ENCODE results near the gene ACOT12.
"Not testable (repeated sequence)": the region's sequence is repeated elsewhere in the genome, so short reads cannot be mapped to it uniquely, and the experiment has no call there.

ACOT12 gene

DNA sequence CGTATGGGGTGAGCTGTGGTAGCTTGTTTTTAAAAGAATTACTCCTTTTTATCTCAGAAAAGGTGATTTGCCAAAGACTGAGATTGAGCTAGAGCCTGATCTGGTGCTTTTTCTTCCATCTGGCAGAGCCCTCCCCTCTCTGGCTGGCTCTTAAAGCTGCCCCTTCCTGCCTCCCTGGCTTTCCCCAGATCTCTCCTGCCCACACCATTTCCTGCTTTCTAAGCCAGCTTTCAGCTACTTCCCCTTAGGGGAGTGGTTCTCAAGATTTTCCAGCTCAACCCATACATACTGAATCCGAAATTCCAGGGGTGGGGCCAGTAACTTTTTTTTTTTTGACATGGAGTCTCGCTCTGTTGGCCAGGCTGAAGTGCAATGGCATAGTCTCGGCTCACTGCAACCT lies 4.8 kb upstream of the ACOT12 start:
- no peak for DNase-seq

DNA sequence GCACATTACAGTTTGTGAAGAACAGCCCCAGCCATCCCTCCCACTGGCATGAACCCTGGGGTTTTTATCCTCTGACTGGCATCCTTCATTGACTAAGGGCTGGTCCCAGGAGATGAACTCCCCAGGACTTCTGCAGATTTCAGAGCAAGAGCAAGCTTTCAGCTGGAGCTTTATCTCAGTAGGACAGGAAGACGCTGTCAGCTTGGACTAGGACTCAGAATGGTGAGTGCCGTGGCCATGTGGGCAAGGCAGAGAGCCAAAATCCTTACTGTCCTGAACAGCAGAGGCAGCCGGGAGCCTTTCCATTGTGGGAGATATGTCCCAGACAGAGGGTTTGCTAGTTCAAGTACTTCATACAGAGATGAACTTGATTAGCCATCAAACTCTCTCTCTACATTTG lies 3.2 kb upstream of the ACOT12 start:
- DNase-seq: no peak

DNA sequence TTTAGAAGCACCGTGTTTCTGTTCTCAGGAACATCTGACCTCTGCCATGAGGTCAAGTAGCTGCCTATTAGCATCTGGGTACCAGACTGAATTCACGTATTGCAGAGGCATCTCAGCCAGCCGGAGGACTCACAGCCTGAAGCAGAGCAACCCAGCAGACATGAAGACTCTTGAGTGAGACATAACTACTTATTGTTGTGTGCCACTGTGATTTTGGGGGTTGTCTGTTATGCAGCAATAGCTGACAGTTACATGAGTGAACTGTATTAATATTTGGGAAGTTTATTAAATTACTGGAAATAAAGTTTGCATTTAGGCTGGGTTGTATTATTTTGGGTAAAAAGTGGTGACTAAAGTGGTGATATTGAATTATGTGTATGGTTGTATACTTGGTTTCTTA lies 1.3 kb upstream of the ACOT12 start:
- no peak for DNase-seq

DNA sequence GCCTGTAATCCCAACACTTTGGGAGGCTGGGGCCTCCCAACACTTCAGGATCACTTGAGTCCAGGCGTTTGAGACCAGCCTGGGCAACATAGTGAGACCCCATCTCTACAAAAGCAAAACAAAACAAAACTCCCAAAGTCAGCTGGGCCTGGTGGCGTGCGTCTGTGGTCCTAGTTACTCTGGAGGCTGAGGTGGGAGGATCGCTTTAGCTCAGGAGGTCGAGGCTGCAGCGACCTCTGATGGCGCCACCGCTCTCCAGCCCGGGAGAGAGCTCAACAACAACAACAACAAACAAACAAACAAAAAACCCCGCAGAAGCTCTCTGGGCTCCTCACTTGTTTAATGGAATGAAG lies 528 bp downstream of the ACOT12 start:
- DNase-seq: no peak

DNA sequence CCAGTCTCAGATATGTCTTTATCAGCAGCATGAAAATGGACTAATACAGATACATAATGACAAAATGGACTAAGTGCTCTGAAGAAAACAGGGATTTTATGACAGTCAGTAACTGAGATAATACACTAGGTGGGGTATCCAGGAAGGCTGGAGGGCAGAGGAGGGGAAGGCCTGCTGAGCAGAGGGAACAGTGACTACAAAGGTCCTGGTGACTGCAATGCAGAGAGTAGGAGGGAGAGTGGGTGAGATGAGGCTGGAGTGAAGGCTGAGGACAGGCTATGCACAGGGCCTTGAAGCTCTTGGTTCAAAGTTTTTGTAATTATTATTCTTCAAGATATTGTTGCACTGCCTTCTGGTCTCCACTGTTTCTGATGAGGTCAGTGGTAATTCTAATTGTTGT lies 4.9 kb downstream of the ACOT12 start:
- no peak for DNase-seq

DNA sequence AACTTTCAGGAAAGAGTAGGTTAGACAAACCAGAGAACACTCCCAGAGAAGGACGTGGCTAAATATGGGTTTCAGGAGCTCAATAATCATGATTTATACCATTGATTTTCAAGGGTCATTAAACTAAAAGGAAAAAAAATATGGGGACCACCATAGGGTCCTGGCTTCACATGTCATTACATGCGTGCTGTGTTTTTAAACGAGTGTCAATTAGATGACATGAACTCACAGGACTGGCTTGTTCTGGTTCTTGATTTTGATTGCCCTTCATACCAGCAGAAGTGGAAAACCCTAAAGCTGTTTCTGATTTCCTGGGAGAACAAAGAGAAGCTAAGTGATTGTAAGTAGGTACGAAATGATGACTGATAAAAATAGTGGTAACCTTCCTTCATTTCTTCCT lies 5.8 kb downstream of the ACOT12 start:
- DNase-seq: no peak

DNA sequence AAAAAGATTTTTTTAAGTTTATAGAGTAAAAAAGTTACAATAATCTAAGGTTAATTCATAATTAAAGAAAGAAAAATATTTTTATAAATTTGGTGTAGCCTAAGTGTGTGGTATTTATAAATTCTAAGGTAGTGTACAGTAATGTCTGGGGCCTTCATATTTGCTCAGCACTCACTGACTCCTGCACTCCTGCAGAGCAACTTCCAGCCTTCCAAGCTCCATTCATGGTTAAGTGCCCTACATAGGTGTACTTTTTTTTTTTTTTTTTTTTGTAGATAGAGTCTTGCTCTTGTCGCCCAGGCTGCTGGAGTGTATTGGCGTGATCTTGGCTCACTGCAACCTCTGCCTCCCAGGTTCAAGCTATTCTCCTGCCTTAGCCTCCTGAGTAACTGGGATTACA lies 10.1 kb downstream of the ACOT12 start:
- DNase-seq: no peak

DNA sequence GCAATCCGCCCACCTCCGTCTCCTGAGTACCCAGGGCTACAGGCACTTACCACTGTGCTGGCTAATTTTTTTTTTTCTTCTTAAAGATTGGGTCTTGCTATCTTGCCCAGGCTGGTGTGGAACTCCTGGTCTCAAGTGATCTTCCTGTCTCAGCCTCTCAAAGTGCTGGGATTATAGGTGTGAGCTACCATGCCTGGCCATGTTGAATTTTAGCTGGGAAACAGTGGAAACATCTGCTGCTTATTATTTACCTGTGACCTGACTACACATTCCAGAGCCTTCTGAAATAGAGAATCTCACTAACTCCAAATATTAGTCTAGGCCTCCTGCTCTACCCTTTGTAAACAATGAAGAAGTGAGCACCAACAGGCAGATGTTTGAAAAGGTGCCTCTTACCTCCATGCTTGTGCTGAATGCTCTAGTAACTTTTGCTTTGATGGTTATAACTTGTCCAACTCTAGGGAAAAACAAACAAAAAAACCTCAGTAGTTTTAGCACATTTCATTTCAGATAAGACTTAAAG lies 22.5 kb downstream of the ACOT12 start:
- DNase-seq: no peak

DNA sequence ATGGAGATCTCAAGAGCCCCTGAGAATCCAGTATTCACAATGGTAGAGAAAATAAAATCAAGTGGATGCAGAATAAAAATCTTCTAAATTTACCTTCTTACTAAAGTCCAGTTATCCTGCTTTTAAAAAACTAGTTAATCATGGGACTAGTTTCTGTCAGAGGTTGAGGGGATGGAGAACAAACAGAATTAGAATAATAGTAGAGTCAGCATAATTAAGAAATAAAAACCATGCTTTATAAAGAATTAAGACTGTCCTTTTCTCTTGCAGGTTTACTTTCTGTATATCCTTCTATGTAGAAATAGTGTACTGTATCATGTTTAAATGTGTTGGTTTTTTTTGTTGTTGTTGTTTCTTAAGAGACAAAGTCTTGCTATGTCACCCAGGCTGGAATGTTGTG lies 23.0 kb downstream of the ACOT12 start:
- DNase-seq: no peak

DNA sequence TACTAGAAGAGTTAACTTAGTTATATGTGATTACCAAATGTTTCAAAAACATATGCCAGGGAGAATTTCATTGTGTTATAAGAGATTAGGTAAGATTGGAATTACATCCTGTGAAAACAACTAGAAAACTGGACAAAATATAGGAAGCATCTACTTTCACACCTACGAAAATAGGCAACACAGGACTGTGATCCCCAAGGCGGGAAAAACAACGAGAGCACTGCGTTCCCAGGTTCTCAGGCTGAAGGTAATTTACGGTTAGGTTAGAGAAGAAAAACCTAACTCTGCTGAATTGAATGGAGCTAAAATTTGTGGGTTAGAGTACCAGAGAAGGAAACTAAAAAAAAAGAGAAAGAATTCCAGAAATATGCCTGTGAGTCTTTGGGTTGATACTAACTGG lies 28.4 kb downstream of the ACOT12 start:
- DNase-seq: no peak

DNA sequence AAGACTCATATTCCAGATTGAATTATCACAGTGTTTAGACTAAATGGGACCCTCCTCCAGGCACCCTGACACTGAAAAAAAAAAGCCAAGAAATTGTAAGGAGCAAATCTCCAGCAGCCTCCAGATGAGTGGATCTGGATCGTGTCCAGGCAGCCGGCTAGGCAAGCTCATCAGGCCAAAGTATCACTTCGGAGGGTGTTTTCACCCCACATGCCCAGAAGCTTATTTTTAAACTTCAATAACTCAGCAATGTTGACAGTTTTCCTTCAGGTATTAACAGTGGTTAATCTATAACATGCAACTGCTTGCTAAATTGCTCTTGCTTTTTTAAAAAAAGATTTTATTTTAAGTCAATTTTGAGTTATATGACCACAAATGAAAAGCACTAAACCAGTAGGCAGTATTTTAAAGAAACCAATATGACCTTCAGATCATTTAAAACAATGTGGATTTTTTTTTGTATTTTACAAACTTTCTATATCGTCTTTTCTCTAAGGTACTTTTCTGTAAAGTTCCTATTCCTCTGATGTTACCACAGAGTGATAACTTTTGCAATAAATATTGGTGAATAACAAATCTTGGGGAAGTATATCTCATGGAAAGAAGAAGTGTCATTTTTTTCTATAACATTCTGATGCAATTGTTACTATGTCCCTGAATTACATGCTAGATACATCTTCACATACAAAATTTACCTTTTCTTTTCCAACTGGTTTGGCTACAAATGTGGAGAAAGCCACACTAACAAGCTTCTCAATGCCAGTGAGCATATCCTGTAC lies 30.7 kb downstream of the ACOT12 start:
- no peak for DNase-seq

DNA sequence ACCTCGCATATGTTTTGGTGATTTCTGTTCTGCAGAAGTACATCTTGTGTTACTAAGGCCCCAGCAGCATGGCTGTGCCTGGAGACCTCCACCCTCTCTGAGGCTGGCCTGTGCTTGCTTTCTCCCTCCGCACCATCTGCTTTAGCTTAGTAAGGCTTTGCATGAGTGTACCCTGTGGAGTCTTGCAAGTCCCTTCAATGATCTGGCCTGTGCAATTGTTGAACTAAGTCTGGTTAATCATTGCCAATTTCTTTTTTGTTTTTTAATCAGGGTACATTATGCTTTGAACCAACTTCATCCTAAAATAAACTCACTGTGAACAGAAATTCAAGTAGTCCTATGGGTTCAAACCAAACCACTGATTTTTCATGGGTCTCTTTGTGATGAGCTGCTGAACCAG lies 32.3 kb downstream of the ACOT12 start:
- DNase-seq: no peak

DNA sequence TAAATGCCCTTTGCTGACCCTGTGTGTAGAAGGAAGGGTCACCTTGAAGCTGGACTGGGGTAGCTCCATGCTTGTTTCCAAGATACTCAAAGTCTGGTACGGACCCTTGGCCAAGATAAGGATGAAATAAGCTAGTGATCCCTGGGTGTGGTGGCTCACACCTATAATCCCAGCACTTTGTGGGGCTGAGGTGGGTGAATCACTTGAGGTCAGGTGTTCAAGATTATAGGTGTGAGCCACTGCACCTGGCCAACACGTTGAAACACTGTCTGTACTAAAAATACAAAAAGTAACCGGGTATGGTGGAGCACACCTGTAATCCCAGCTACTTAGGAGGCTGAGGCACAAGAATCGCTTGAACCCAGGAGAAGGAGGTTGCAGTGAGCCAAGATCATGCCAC lies 33.3 kb downstream of the ACOT12 start:
- no peak for DNase-seq

DNA sequence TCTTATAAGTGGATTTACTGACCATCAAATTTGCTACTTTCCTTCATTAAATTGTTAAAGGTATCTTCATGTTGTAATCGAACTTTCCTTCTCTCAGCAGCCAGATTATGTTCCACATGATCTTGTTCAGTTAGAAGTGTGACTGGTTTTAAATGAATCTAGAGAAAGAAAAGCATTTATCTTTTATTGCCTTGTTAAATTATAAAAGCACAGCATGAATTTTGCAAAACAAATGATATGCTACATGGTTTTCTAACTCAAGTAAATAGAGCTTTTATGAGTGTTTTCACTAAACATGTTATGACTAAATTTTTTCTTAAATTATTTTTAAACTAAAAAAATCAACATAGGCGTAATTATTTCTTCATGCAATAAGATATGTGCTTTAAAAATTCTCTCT lies 34.1 kb downstream of the ACOT12 start:
- no peak for DNase-seq

DNA sequence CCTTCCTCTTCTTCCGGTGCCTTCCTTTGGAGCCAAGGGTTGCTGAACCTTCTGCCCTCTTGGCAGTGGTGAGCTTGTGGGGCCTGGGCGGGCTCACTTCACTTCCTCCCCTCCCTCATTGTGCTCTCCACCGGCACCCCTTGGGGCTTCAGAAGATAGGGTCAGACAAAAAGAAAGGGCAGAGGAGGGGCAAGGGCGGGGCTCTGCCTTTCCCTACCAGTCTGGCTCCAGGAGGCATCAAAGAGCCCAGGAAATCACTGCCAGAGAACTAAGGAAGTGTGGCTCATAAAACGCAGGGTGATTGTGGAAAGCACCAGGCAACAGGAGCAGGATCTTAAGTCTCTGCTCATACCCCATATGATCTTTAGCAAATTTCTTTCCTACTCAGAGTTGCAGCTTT lies 34.8 kb downstream of the ACOT12 start:
- no peak for DNase-seq

DNA sequence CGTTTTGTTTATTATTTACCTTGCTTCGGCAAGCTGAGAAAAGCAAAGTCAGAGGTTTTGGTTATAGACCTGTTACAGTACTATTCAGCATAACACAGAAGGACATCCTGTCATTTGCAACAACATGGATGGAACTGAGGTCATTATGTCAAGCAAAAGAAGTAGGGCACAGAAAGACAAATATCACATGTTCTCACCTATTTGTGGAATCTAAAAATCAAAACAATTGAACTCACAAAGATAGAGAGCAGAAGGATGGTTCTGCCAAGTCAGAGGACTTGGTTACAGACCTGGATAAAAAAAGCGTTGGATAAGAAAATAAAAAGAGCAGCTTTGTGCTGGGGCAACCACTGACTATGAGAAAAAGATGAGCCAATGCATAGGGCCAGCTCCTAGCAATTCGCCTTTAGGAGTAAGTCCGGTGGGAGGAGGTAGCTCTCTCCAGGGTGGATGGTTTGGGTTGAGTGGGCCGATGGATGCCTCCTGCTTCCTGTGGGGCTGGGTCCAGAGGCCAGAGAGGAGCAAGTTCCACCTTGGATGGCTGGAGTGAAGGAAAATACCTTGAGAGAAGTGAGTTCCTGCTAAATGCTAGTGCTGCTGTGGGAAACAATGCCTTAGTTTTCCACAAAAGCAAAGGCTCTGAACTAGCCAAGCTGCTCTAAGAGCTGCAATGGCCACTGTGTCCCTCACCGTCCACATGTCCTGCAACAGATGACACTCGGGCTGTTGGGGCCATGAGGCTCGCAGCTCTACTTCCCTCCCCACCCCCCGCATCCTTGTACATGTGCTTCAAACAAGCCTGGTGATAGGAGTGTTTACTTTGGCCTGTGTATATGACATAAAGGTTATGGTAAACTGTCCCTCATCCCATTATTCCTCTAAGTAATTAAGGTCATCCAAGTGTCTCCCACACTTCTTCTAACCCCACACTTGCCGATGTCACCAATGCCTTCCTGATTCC lies 38.4 kb downstream of the ACOT12 start:
- no peak for DNase-seq

DNA sequence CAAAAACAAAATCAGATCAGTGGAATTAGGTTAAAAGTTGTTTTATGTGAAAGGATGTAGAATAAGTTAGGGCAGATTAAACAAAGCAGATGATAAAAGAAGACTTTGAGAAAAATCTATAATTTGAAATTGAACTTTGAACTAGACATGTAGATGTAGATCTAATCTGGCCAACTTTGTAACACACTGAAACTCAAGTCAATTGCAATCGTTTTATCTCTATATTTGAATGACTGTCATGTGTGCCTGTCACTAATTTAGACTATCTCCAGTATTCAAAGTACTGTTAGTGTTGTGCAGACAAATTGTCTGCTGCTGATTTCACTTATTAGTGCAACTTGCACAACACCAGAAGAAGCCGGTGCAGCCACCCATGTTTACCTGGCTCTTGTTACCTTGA lies 39.8 kb downstream of the ACOT12 start:
- DNase-seq: no peak

DNA sequence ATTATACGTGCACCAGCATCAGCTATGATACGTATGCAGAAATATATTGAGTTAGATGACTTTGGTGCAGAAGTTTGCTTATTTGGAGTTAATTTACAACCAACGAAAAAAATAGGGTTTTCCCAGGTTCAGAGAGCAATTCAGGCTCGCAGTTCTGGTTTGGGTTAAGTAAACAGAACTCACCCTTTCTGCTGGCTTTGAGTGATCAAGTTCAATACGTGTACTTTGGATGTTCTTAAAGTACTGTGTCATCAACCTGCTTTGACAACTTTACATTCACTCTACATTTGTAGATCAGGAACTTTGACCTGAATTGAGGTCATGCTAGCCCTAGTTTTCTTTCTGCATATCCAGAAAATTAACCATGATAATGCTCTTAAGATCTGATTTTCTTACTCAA lies 40.7 kb downstream of the ACOT12 start:
- no peak for DNase-seq

DNA sequence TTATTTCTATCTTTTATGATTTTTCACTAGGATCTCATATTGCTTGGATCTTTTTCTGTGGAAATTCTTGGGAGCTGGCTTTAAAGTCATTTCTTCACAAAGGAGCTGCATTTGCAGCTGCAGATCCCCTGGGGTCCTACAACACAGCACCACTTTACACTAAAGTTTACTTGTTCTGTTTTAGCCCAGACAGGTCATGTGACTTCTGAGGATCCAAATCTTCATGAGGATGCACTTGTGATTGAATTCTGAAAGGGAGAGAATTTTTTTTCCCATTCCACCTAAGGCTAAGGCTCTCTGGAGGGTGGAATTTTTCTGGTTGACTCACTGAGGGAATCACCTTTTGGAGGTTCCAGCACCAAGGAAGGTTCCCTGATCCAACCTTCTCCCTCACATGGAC lies 43.4 kb downstream of the ACOT12 start:
- DNase-seq: no peak

DNA sequence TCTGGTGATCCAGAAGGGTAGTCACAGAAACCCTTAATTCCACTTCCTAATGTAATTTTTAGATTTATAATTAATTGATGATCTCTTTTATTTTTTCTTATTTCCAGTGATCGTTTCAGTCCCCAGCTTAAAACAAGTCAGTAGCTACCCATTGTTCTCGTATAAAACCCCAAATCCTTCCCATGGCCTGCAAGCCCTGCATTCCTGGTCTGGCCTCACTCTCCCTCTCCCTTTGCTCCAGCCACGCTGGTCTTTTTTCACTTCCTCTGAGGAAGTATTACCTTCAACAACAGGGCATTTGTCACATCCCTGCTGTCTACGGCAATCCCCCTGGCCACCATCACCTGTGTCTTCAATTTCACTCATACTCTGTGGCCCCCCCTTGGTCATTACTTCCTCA lies 44.8 kb downstream of the ACOT12 start:
- no peak for DNase-seq

DNA sequence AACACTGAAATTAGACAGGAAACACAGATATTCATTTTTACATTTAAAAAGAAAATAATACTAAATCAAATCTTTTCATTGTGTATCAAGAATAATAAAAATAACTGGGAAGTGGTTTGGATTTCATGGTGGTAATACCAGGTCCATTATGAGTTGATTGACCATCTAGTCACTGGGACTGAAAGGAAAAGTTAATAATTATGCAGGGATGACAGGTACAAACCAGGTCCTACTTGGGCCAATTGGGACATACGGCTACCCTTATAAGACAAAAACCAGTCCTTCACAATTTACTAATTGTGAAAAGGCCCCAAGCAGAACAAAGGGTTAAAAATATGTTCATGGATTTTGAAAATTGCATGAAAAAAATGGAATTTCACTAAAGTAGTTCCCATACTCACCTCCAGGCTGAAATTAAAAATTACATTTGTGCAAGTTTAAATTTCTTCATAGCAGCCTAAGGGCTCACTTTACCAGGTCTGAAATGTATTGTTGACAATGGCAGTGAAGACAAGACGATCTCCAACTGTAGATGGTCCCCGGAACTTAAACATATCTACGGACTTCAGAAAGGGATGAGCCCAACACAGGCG lies 48.4 kb downstream of the ACOT12 start:
- DNase-seq: no peak

DNA sequence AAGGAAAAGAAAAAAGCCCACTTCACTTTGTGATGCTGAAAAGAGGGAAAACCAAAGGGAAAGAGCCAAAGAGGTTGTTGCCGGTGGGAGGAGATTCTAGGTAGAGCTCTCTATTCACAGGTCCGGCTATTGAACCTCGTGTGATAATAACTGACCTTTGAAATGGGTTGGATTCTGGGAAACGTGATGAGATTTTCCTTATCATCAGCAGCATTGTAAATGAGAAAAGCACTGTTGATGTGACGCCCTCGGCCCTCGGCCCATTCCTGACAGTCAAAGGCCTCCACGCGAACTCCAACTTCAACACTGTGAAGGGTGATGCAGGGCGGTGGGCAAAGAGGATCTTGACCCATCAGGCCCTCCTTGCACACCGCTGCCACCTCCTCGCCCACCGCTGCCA lies 49.2 kb downstream of the ACOT12 start:
- no peak for DNase-seq

DNA sequence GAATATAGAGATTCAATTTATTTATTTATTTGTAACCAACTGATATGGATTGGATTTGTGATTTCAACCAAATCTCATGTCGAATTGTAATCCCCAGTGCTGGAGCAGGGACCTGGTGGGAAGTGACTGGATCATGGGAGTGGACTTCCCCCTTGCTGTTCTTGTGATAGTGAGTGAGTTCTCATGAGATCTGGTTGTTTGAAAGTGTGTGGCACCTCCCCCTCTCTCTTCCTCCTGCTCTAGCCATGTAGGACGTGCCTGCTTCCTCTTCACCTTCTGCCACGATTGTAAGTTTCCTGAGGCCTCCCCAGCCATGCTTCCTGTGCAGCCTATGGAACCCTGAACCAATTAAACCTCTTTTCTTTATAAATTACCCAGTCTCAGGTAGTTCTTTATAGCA lies 55.7 kb downstream of the ACOT12 start:
- not testable (repeated sequence) for DNase-seq

DNA sequence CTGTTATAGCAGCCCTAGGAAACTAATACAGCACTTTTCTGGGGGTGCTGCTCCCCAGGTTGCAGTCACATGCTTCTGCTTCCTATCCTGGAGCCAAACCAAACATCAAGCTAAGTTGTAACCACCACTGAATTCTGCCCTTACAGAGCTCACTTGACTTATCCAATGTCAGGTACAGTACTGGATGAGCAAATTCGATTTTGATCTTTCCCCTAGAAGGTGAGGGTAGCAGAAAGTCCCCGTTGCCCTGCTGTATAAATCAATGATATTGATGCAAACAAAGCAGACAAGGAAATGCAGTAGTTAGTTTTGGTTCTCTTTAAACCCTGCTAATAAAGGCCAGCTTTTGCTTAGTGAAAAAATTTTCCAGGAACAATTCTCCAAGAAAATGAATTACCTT lies 56.1 kb downstream of the ACOT12 start:
- DNase-seq: no peak
